Endothelial cell (in vitro differentiated cells): ENCODE measurements around the gene FBXO39. TPM values are rescaled to one million over a fixed set of nuclear protein-coding genes. Genes with fewer than 3 reads are reported as not detected.
"Not testable (repeated sequence)": the region's sequence is repeated elsewhere in the genome, so short reads cannot be mapped to it uniquely, and the experiment has no call there.

Source experiments
- DNase-seq: peaks from one replicate; pipeline ENCODE4 v3.0.0; 2021; ENCODE audit warnings: low spot score
- H3K27ac Mint-ChIP-seq: one replicate; pipeline ENCODE4 v1.8.0; 2021; ENCODE audit warnings: mixed read lengths, inconsistent platforms; ENCODE audit not compliant: unreplicated experiment
- H3K27me3 Mint-ChIP-seq: one replicate; pipeline ENCODE4 v1.8.0; 2021; ENCODE audit warnings: mild to moderate bottlenecking, moderate library complexity, mixed read lengths, inconsistent platforms; ENCODE audit not compliant: unreplicated experiment
- H3K36me3 Mint-ChIP-seq: one replicate; pipeline ENCODE4 v1.8.0; 2021; ENCODE audit warnings: mild to moderate bottlenecking, low read depth, mixed read lengths, inconsistent platforms; ENCODE audit not compliant: unreplicated experiment
- H3K4me1 Mint-ChIP-seq: one replicate; pipeline ENCODE4 v1.8.0; 2021; ENCODE audit warnings: mild to moderate bottlenecking, mixed read lengths, inconsistent platforms; ENCODE audit not compliant: unreplicated experiment
- H3K4me3 Mint-ChIP-seq: one replicate; pipeline ENCODE4 v1.8.0; 2021; ENCODE audit warnings: mild to moderate bottlenecking, mixed read lengths, inconsistent platforms; ENCODE audit not compliant: unreplicated experiment
- H3K9me3 Mint-ChIP-seq: one replicate; pipeline ENCODE4 v1.8.0; 2021; ENCODE audit warnings: mixed read lengths, inconsistent platforms; ENCODE audit not compliant: unreplicated experiment
- CTCF ChIP-seq: fragments of 200-600 bp; sonication (generic); IDR thresholded peaks from one replicate; pipeline ENCODE4 v1.5.0; 2021; ENCODE audit warnings: antibody characterized with exemption; ENCODE audit not compliant: unreplicated experiment
- total RNA-seq: library from RNA; stranded (reverse); fragmentation: NEBNext Ultra II Directional; extraction: Animal tissue kit (Norgen Biotek cat#: 25700); gene quantifications from one replicate; pipeline ENCODE4 v1.2.1, GENCODE V29; 2021; ENCODE audit not compliant: unreplicated experiment

FBXO39 gene
- total RNA-seq, 1 donor from 2014 or later, result not detected

- no peaks in the 10 kb centered on the region for H3K36me3 Mint-ChIP-seq
- H3K4me3 Mint-ChIP-seq, result no peak overlapping the region
- H3K9me3 Mint-ChIP-seq, result no peaks in the 10 kb centered on the region
- no peak overlapping the region for H3K27ac Mint-ChIP-seq
- peaks cover 5% of the 10 kb centered on the region for H3K27me3 Mint-ChIP-seq
- no peak for DNase-seq
- no peak for TF ChIP-seq CTCF
- no peaks in the 10 kb centered on the region for H3K4me1 Mint-ChIP-seq
These were observed 36.3 kb downstream of the FBXO39 start for GRCh38 chr17:6812295-6812694.

GRCh38 chr17:6815775-6816174 lies 39.8 kb downstream of the FBXO39 start:
- no peak overlapping the region for H3K4me3 Mint-ChIP-seq
- no peak overlapping the region for H3K27ac Mint-ChIP-seq
- no peak for TF ChIP-seq CTCF
- H3K4me1 Mint-ChIP-seq, result no peaks in the 10 kb centered on the region
- no peaks in the 10 kb centered on the region for H3K9me3 Mint-ChIP-seq
- DNase-seq, result no peak
- H3K27me3 Mint-ChIP-seq, result peaks cover 4% of the 10 kb centered on the region
- no peaks in the 10 kb centered on the region for H3K36me3 Mint-ChIP-seq

GRCh38 chr17:6816368-6816767 lies 40.4 kb downstream of the FBXO39 start:
- not testable (repeated sequence) for H3K36me3 Mint-ChIP-seq, H3K27ac Mint-ChIP-seq, H3K9me3 Mint-ChIP-seq, H3K27me3 Mint-ChIP-seq, DNase-seq, H3K4me3 Mint-ChIP-seq, H3K4me1 Mint-ChIP-seq

GRCh38 chr17:6818938-6819337 lies 42.9 kb downstream of the FBXO39 start:
- H3K36me3 Mint-ChIP-seq, result no peaks in the 10 kb centered on the region
- H3K27ac Mint-ChIP-seq, result no peak overlapping the region
- no peak for TF ChIP-seq CTCF
- H3K9me3 Mint-ChIP-seq, result no peaks in the 10 kb centered on the region
- peaks cover 4% of the 10 kb centered on the region for H3K27me3 Mint-ChIP-seq
- H3K4me1 Mint-ChIP-seq, result no peaks in the 10 kb centered on the region
- no peak overlapping the region for H3K4me3 Mint-ChIP-seq
- no peak for DNase-seq

- no peak for DNase-seq
These were observed 47.0 kb downstream of the FBXO39 start for GRCh38 chr17:6823011-6823442.

More at GRCh38 chr17:6823011-6823442, 47.0 kb downstream of the FBXO39 start:
- no peaks in the 10 kb centered on the region for H3K4me1 Mint-ChIP-seq
- H3K27ac Mint-ChIP-seq, result peak overlapping the region; percentile 20
- H3K27me3 Mint-ChIP-seq, result peaks cover 1% of the 10 kb centered on the region
- TF ChIP-seq CTCF, result no peak
- no peak overlapping the region for H3K4me3 Mint-ChIP-seq
- no peaks in the 10 kb centered on the region for H3K36me3 Mint-ChIP-seq
- no peaks in the 10 kb centered on the region for H3K9me3 Mint-ChIP-seq
